H1 (cell line): ENCODE measurements around the gene FITM1. TPM values are rescaled to one million over a fixed set of nuclear protein-coding genes. Genes with fewer than 3 reads are reported as not detected.

Source experiments
- CHD1 ChIP-seq: IDR thresholded peaks from 2 replicates; pipeline ENCODE4 v1.6.1; 2012; ENCODE audit warnings: low read depth, low read length, improper control_type of control experiment
- CHD2 ChIP-seq: IDR thresholded peaks from 2 replicates; pipeline ENCODE4 v1.6.1; 2012; ENCODE audit warnings: low read length, improper control_type of control experiment
- HDAC2 ChIP-seq, 2 experiments: fragments of 300-600 bp in 1 of 2; sonication (generic) in 1 of 2; IDR thresholded peaks; 2 replicates each; pipeline ENCODE4 v1.6.1; 2011 to 2012; ENCODE audit warnings: low read depth in 2 of 2, low read length in 2 of 2, mild to moderate bottlenecking in 2 of 2, moderate library complexity in 2 of 2, borderline replicate concordance in 1 of 2, inconsistent platforms in 1 of 2
- RBBP5 ChIP-seq: IDR thresholded peaks from 2 replicates; pipeline ENCODE4 v1.7.1; 2012; ENCODE audit warnings: low read depth, mild to moderate bottlenecking, inconsistent platforms, low read length, moderate library complexity, borderline replicate concordance
- polyA plus RNA-seq, 7 experiments: library from polyadenylated mRNA; depleted of rRNA in 3 of 7; stranded (reverse) in 5 of 7; unstranded in 2 of 7; fragments of >200 nt in 5 of 7; fragments of 200-250 nt in 2 of 7; gene quantifications; 1 replicate in 5 of 7; 2 replicates in 1 of 7; 4 replicates in 1 of 7; pipeline versions ENCODE4 v1.2.1 to v1.2.3, GENCODE V29; 2011 to 2013; ENCODE audit warnings: missing spikeins in 2 of 7, mixed read lengths in 2 of 7
- total RNA-seq: library from RNA; stranded (reverse); fragmentation: NEBNext Ultra II Directional; extraction: Animal tissue kit (Norgen Biotek cat#: 25700); gene quantifications from 2 replicates; pipeline ENCODE4 v1.2.1, GENCODE V29; 2021
- TF ChIP-seq, protein P1 (sequence below): fragments of 300-600 bp; sonication (generic); IDR thresholded peaks from 2 replicates; pipeline ENCODE4 v1.7.1; 2012; ENCODE audit warnings: low read length, moderate library complexity, mild to moderate bottlenecking, inconsistent platforms; ENCODE audit not compliant: insufficient replicate concordance

FITM1 gene
- total and polyA plus RNA-seq, 2 of the 8 experiments (the other 6 are each of a cell fraction or from before 2014, with no cell fraction given): 0.53 to 0.76 TPM

DNA sequence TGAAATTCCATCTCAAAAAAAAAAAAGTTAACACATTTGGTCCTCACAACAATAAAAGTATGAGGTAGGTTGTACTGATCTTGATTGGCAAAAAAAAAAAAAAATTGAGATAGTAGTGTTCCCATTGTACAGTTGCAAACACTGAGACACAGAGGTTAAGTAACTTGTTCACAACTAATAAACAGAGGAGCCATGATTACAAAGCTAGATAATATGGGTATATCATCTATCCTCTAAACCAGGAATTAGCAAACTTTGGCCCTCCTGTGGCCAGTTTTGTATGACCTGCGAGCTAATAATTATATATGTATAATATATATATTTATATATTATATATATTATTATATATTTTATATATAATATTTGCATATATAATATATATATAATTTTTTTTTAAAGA is 3.3 kb downstream of the FITM1 start (continued):
- TF ChIP-seq, protein P1, sequence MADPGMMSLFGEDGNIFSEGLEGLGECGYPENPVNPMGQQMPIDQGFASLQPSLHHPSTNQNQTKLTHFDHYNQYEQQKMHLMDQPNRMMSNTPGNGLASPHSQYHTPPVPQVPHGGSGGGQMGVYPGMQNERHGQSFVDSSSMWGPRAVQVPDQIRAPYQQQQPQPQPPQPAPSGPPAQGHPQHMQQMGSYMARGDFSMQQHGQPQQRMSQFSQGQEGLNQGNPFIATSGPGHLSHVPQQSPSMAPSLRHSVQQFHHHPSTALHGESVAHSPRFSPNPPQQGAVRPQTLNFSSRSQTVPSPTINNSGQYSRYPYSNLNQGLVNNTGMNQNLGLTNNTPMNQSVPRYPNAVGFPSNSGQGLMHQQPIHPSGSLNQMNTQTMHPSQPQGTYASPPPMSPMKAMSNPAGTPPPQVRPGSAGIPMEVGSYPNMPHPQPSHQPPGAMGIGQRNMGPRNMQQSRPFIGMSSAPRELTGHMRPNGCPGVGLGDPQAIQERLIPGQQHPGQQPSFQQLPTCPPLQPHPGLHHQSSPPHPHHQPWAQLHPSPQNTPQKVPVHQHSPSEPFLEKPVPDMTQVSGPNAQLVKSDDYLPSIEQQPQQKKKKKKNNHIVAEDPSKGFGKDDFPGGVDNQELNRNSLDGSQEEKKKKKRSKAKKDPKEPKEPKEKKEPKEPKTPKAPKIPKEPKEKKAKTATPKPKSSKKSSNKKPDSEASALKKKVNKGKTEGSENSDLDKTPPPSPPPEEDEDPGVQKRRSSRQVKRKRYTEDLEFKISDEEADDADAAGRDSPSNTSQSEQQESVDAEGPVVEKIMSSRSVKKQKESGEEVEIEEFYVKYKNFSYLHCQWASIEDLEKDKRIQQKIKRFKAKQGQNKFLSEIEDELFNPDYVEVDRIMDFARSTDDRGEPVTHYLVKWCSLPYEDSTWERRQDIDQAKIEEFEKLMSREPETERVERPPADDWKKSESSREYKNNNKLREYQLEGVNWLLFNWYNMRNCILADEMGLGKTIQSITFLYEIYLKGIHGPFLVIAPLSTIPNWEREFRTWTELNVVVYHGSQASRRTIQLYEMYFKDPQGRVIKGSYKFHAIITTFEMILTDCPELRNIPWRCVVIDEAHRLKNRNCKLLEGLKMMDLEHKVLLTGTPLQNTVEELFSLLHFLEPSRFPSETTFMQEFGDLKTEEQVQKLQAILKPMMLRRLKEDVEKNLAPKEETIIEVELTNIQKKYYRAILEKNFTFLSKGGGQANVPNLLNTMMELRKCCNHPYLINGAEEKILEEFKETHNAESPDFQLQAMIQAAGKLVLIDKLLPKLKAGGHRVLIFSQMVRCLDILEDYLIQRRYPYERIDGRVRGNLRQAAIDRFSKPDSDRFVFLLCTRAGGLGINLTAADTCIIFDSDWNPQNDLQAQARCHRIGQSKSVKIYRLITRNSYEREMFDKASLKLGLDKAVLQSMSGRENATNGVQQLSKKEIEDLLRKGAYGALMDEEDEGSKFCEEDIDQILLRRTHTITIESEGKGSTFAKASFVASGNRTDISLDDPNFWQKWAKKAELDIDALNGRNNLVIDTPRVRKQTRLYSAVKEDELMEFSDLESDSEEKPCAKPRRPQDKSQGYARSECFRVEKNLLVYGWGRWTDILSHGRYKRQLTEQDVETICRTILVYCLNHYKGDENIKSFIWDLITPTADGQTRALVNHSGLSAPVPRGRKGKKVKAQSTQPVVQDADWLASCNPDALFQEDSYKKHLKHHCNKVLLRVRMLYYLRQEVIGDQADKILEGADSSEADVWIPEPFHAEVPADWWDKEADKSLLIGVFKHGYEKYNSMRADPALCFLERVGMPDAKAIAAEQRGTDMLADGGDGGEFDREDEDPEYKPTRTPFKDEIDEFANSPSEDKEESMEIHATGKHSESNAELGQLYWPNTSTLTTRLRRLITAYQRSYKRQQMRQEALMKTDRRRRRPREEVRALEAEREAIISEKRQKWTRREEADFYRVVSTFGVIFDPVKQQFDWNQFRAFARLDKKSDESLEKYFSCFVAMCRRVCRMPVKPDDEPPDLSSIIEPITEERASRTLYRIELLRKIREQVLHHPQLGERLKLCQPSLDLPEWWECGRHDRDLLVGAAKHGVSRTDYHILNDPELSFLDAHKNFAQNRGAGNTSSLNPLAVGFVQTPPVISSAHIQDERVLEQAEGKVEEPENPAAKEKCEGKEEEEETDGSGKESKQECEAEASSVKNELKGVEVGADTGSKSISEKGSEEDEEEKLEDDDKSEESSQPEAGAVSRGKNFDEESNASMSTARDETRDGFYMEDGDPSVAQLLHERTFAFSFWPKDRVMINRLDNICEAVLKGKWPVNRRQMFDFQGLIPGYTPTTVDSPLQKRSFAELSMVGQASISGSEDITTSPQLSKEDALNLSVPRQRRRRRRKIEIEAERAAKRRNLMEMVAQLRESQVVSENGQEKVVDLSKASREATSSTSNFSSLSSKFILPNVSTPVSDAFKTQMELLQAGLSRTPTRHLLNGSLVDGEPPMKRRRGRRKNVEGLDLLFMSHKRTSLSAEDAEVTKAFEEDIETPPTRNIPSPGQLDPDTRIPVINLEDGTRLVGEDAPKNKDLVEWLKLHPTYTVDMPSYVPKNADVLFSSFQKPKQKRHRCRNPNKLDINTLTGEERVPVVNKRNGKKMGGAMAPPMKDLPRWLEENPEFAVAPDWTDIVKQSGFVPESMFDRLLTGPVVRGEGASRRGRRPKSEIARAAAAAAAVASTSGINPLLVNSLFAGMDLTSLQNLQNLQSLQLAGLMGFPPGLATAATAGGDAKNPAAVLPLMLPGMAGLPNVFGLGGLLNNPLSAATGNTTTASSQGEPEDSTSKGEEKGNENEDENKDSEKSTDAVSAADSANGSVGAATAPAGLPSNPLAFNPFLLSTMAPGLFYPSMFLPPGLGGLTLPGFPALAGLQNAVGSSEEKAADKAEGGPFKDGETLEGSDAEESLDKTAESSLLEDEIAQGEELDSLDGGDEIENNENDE: no peak
- no peak for TF ChIP-seq HDAC2 (IDR thresholded peaks at IDR 0.05; ENCODE audit: borderline replicate concordance in 1 of 2, low read depth in 2 of 2, low read length in 2 of 2)
- TF ChIP-seq CHD1: no peak
- TF ChIP-seq RBBP5: no peak
- TF ChIP-seq CHD2: no peak
